NB4 (cell line): ENCODE results near the gene IGF1.

Source experiments
- DNase-seq: peaks from one replicate; pipeline ENCODE4 v3.0.0; 2010; ENCODE audit warnings: low read depth
- H3K4me3 ChIP-seq: one replicate; pipeline ENCODE4 v1.5.1; 2011; ENCODE audit warnings: mild to moderate bottlenecking, low read depth, low read length, moderate library complexity
- MYC ChIP-seq: IDR thresholded peaks from 2 replicates; pipeline ENCODE4 v1.6.1; 2011; ENCODE audit warnings: low read depth, low read length
- POLR2A ChIP-seq: IDR thresholded peaks from 2 replicates; pipeline ENCODE4 v1.6.1; 2011; ENCODE audit warnings: mild to moderate bottlenecking; ENCODE audit not compliant: insufficient read length; ENCODE audit errors: extremely low read depth
- TF ChIP-seq, protein P1 (sequence below): IDR thresholded peaks from one replicate; pipeline ENCODE4 v1.5.1; 2012; ENCODE audit warnings: low read depth, low read length
- TF ChIP-seq, protein P2 (sequence below): IDR thresholded peaks from 2 replicates; pipeline ENCODE4 v1.6.1; 2011; ENCODE audit warnings: low read depth, low read length

Gene IGF1

DNA sequence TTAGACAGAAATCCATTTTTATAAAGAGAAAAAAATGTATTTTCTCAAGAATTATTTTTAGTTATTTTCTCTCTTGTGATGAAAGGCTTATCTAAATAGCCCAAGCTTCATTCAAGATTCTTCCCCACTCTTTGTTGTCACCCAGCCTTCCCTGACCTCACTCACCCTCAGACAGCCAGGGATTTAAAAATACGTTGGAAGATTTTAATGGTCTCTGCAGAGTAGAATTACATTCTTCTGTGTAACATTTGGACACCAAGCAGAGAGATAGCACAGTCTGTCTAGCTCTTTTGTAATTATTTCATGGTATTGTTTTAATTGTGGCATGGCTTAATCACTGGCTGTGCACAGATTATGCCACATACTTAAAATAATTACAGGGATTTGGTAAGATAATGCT lies 130.3 kb downstream of the IGF1 start:
- TF ChIP-seq MYC, result no peak
- TF ChIP-seq POLR2A, result no peak
- TF ChIP-seq, protein P1, sequence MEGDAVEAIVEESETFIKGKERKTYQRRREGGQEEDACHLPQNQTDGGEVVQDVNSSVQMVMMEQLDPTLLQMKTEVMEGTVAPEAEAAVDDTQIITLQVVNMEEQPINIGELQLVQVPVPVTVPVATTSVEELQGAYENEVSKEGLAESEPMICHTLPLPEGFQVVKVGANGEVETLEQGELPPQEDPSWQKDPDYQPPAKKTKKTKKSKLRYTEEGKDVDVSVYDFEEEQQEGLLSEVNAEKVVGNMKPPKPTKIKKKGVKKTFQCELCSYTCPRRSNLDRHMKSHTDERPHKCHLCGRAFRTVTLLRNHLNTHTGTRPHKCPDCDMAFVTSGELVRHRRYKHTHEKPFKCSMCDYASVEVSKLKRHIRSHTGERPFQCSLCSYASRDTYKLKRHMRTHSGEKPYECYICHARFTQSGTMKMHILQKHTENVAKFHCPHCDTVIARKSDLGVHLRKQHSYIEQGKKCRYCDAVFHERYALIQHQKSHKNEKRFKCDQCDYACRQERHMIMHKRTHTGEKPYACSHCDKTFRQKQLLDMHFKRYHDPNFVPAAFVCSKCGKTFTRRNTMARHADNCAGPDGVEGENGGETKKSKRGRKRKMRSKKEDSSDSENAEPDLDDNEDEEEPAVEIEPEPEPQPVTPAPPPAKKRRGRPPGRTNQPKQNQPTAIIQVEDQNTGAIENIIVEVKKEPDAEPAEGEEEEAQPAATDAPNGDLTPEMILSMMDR, result no peak
- TF ChIP-seq, protein P2, sequence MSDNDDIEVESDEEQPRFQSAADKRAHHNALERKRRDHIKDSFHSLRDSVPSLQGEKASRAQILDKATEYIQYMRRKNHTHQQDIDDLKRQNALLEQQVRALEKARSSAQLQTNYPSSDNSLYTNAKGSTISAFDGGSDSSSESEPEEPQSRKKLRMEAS, result no peak
- no peak overlapping the region for H3K4me3 ChIP-seq
- DNase-seq, result no peak

GRCh38 chr12:102349079-102349478 lies 131.3 kb downstream of the IGF1 start:
- H3K4me3 ChIP-seq, result no peak overlapping the region
- TF ChIP-seq, protein P2, result no peak
- TF ChIP-seq MYC (no peak), POLR2A (no peak)
- no peak for DNase-seq

- no peak for DNase-seq
Observed at GRCh38 chr12:102347811-102348210, 132.6 kb downstream of the IGF1 start.

More at GRCh38 chr12:102347811-102348210, 132.6 kb downstream of the IGF1 start:
- TF ChIP-seq, protein P2, result no peak
- no peak for TF ChIP-seq POLR2A
- TF ChIP-seq MYC, result no peak
- TF ChIP-seq, protein P1, result no peak
- no peak overlapping the region for H3K4me3 ChIP-seq
